Stimulated activated naive CD8-positive, alpha-beta T cell treated with anti-CD3 and anti-CD28 coated beads, Interleukin-15, amount 100 ng/mL, for 72 hours (primary cell): Measurements from ENCODE around the gene KCNQ1OT1.

Experiments
- ATAC-seq: fragments of 150-1000 bp; cut with Tn5 transposase; 2 replicates; pipeline ENCODE4 v1.10.0; 2021; ENCODE audit warnings: mild to moderate bottlenecking, moderate library complexity
- DNase-seq, 2 donors: peaks; one replicate each; pipeline ENCODE4 v3.0.0; 2021 to 2022
- H3K27ac Mint-ChIP-seq, 2 donors: one replicate each; pipeline ENCODE4 v1.8.0; 2022; ENCODE audit warnings: mild to moderate bottlenecking in 2 of 2, mixed read lengths in 2 of 2, moderate library complexity in 2 of 2
- H3K27me3 Mint-ChIP-seq: one replicate; pipeline ENCODE4 v1.8.0; 2022; ENCODE audit warnings: mixed read lengths
- H3K4me1 Mint-ChIP-seq: one replicate; pipeline ENCODE4 v1.8.0; 2022; ENCODE audit warnings: mild to moderate bottlenecking, mixed read lengths
- H3K4me3 Mint-ChIP-seq, 2 donors: one replicate each; pipeline ENCODE4 v1.8.0; 2022; ENCODE audit warnings: mild to moderate bottlenecking in 2 of 2, mixed read lengths in 2 of 2, moderate library complexity in 1 of 2
- H3K9me3 Mint-ChIP-seq, 2 donors: one replicate each; pipeline ENCODE4 v1.8.0; 2022; ENCODE audit warnings: mixed read lengths in 2 of 2

KCNQ1OT1 gene

DNA sequence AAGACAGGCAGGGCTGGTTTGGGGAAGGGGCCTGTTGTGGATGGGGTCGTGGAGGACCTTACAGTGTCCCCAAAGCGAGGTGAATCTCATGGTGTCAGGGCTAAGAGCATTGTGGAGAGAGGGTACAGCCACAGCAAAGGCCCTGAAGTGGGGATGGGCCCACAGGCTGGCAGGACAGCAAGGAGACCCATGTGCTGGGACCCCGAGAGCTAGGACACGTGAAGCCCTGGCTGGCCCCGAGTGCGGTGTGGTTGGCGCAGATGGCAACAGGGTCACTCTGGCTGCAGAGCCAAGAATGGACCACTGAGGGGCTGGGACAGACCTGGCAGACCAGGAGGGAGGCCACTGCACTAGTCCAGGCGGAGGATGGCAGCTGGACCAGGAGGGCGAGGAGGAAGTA is 30.0 kb upstream of the KCNQ1OT1 start:
- ATAC-seq (no peak), DNase-seq (no peak)
- Mint-ChIP-seq H3K27ac (peak overlapping the region in 1 of 2 donors; percentile 48), H3K4me1 (no peaks in the 10 kb centered on the region), H3K9me3 (no peaks in the 10 kb centered on the region), H3K27me3 (no peaks in the 10 kb centered on the region), H3K4me3 (no peak overlapping the region)

DNA sequence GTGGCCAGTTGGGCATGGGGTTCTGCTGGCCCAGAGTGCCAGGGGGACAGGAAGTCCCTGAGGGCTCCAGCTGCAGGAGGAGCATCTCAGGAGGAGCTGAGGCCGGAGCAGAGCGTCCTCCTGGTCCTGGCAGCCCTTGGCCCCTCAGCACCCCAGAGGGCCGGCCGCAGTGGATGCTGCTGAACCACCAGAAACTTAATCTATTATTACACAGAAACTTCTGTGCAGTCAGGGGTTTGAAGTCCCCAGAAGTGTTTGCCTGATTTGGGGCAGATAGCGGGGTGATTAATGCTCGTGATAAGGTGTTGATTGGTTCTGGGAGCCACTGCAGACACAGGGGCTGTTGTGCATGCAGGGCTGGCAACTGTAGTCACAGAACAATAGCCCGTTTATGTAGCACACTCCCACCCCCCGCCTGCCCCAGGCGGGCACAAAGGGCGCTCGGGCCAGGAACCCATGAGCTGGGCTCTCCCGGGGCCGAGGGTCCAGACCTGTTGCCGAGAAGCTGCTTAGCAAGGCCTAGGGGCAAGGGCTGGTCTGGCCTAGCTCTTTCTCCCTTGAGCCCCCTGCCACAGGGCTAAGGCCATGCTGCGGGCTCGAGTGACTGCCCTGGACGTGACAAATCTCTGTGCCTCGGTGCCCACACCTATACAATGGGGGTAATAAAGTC is 29.0 kb upstream of the KCNQ1OT1 start:
- Mint-ChIP-seq H3K4me3 (no peak overlapping the region), H3K4me1 (no peaks in the 10 kb centered on the region), H3K27ac (no peak overlapping the region), H3K27me3 (no peaks in the 10 kb centered on the region), H3K9me3 (no peaks in the 10 kb centered on the region)
- ATAC-seq (no peak), DNase-seq (no peak)

GRCh38 chr11:2728128-2728662 is 28.4 kb upstream of the KCNQ1OT1 start:
- Mint-ChIP-seq H3K27ac (peak overlapping the region in 1 of 2 donors; percentile 86), H3K27me3 (no peaks in the 10 kb centered on the region)
- no peak for ATAC-seq

DNA sequence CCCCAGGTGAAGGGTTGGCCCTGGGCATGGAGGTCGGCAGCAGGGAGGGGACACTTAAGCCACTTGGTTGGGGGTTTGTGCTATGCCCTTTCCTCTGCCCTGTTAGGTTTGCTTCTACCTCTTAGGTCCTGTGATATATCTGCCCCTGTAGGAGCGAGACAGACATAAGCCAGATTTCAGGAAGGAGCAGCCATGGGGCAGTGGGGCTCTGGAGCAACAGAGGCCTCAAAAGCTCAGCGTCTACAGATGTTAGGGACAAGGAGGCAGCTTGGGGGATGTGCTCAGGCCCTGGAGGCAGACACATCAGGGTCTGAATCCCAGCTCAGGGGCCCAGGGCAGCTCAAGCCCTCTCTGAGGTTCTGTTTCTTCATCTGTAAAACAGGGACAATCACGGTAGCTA is 27.2 kb upstream of the KCNQ1OT1 start:
- Mint-ChIP-seq H3K9me3 (no peaks in the 10 kb centered on the region), H3K27ac (peak overlapping the region; percentile 14 to 40), H3K4me1 (no peaks in the 10 kb centered on the region), H3K4me3 (no peak overlapping the region), H3K27me3 (no peaks in the 10 kb centered on the region)
- DNase-seq (no peak), ATAC-seq (no peak)

More at GRCh38 chr11:2728128-2728662, 28.4 kb upstream of the KCNQ1OT1 start:
- Mint-ChIP-seq H3K4me3 (no peak overlapping the region), H3K9me3 (no peaks in the 10 kb centered on the region), H3K4me1 (no peaks in the 10 kb centered on the region)
- DNase-seq: no peak

GRCh38 chr11:2725368-2726300 is 25.8 kb upstream of the KCNQ1OT1 start:
- no peak overlapping the region for H3K4me3 Mint-ChIP-seq
- no peaks in the 10 kb centered on the region for H3K4me1 Mint-ChIP-seq
- DNase-seq (no peak), ATAC-seq (no peak)
- H3K9me3 Mint-ChIP-seq: no peaks in the 10 kb centered on the region
- peak overlapping the region in 1 of 2 donors; percentile 92 for H3K27ac Mint-ChIP-seq
- no peaks in the 10 kb centered on the region for H3K27me3 Mint-ChIP-seq

DNA sequence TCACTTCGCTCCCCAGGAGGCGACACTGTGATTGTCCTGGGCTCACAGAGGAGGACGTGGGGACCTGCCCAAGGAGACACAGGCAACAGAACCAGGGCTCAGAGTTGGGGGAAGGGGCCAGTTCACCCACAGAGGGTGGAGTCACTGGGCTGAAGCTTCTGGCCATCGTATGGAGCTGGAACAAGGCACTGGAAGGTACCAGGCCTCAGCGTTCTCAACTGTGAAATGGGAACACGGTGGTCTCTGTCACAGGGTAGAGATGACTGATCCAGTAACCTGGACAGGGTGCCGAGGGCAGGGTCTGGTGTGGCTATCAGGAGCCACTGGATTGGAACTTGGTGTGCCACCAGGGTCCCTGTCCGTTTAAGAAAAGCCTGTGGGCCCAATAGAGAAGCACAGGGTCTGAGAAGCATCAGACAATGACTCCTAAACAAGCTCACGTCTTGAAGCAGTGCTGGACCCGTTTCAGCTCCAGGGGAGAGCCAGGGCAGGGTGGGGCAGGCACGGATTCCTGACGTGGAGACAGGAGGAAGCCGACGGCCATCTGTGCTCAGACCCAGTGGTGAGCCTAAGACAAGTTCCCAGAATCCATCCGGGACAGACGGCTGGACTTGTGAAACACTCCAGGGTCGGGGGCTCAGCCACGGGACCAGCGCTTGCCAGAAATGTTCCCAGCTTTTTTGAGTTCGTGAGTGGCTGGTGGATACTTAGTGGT is 25.0 kb upstream of the KCNQ1OT1 start:
- Mint-ChIP-seq H3K4me1 (no peaks in the 10 kb centered on the region), H3K4me3 (no peak overlapping the region), H3K9me3 (no peaks in the 10 kb centered on the region), H3K27me3 (no peaks in the 10 kb centered on the region), H3K27ac (no peak overlapping the region)
- ATAC-seq (no peak), DNase-seq (no peak)

DNA sequence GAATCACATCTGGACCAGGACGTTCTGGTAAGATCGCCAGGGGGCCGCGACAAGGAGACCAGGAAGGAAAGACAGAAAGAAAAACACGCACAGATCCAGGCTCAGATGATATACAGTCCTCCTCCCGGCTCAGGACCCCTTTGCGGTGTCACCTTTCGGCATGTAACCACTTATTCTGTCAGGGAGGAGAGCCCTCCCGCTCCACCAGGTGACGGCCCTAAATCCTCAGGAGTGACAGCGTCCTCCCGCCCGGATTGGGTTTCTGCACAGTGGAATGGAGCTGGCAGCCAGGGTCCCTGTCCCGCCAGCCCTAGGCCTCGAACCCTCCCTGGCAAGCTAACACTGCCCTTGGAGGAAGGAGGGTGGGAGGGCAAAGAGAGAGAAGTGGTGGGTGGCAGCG is 24.3 kb upstream of the KCNQ1OT1 start:
- Mint-ChIP-seq H3K27me3 (no peaks in the 10 kb centered on the region), H3K4me3 (no peak overlapping the region), H3K4me1 (no peaks in the 10 kb centered on the region), H3K27ac (no peak overlapping the region), H3K9me3 (no peaks in the 10 kb centered on the region)
- DNase-seq: no peak
- no peak for ATAC-seq

GRCh38 chr11:2722955-2723354 is 23.2 kb upstream of the KCNQ1OT1 start:
- no peaks in the 10 kb centered on the region for H3K27me3 Mint-ChIP-seq
- H3K4me1 Mint-ChIP-seq: no peaks in the 10 kb centered on the region
- ATAC-seq (no peak), DNase-seq (no peak)
- no peak overlapping the region for H3K27ac Mint-ChIP-seq
- H3K4me3 Mint-ChIP-seq: no peak overlapping the region
- H3K9me3 Mint-ChIP-seq: no peaks in the 10 kb centered on the region

- DNase-seq: no peak
- H3K27ac Mint-ChIP-seq: peak overlapping the region in 1 of 2 donors; percentile 10
- ATAC-seq: no peak
- H3K9me3 Mint-ChIP-seq: no peaks in the 10 kb centered on the region
- no peaks in the 10 kb centered on the region for H3K27me3 Mint-ChIP-seq
- no peak overlapping the region for H3K4me3 Mint-ChIP-seq
- no peaks in the 10 kb centered on the region for H3K4me1 Mint-ChIP-seq
Observed at GRCh38 chr11:2721210-2721916, 21.6 kb upstream of the KCNQ1OT1 start.

DNA sequence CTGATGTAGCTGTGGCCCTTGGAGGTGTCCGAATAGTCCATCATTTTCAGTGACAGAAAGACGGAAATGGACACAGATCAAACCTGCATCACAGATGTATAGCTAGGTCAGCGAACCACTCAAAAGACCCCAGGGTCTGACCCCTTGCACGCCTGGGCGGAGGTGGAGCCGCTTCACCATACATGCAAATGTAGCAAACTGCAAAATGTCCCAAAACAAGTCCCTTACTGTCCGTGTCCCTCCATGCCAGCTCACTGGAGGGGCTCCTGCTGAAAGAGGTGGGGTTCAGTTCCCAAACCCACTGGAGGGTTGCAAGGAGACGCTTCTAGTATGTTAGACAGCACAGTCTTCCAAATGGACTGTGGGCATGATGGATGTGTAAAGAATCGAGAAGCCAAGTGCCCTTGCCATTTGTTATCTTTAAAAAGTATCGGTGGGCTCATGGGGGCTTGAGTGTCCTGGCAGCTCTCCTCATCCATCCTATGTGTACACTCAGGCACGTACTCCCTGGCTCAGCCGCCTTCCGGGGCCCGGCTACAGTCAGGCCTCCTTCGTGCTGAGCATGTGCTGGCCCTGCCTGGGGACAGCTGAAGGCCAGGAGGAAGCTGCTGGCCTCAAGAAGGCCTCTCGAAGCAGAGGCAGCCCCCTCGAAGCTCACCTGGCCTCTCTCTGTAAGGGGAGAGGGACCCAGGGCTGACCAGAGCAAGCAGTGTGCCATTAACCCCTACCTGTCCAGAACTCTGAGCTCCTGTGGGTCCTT is 20.2 kb upstream of the KCNQ1OT1 start:
- ATAC-seq (no peak), DNase-seq (no peak)
- Mint-ChIP-seq H3K9me3 (no peaks in the 10 kb centered on the region), H3K4me1 (no peaks in the 10 kb centered on the region), H3K27me3 (no peaks in the 10 kb centered on the region), H3K4me3 (no peak overlapping the region), H3K27ac (peak overlapping the region in 1 of 2 donors; percentile 27)

DNA sequence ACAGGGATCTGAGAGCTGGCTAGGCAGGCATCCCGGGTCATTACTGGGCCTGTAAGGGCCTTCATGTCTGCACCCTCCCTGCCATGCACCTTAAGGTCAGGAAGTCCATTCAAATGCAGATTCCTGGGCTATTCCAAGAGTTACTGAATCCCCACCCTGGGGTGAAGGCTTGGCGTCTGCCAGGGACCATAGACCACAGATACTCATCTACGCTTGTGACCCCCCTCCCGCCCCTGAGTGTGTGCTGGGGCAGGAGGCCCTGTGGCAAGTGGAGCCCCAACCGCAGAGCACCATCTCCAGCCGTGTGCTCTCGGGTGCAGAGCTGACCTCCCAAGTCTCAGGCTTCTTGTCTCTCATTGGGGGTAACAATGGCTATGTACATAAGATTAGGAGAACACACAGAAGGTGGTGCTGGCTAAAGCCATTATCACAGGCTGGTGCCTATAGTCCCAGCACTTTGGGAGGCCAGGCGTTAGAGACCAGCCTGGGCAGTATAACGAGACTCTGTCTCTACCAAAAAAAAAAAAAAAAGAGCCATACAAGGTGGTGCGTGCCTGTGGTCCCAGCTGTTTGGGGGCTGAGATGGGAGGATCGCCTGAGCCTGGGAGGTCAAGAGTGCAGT is 19.1 kb upstream of the KCNQ1OT1 start:
- H3K9me3 Mint-ChIP-seq: no peaks in the 10 kb centered on the region
- no peaks in the 10 kb centered on the region for H3K27me3 Mint-ChIP-seq
- ATAC-seq: no peak
- no peak for DNase-seq
- H3K4me1 Mint-ChIP-seq: no peaks in the 10 kb centered on the region
- H3K27ac Mint-ChIP-seq: no peak overlapping the region
- no peak overlapping the region for H3K4me3 Mint-ChIP-seq

- DNase-seq: no peak
- Mint-ChIP-seq H3K9me3 (no peaks in the 10 kb centered on the region), H3K27me3 (no peaks in the 10 kb centered on the region), H3K4me3 (no peak overlapping the region), H3K4me1 (no peaks in the 10 kb centered on the region), H3K27ac (no peak overlapping the region)
- ATAC-seq: no peak
Observed at GRCh38 chr11:2717561-2718325, 17.9 kb upstream of the KCNQ1OT1 start.

- Mint-ChIP-seq H3K9me3 (no peaks in the 10 kb centered on the region), H3K27me3 (no peaks in the 10 kb centered on the region), H3K4me3 (no peak overlapping the region), H3K27ac (no peak overlapping the region), H3K4me1 (no peaks in the 10 kb centered on the region)
- no peak for ATAC-seq
- no peak for DNase-seq
Observed at GRCh38 chr11:2716376-2717095, 16.7 kb upstream of the KCNQ1OT1 start.
